Ovary (tissue), 3 donors: Measurements from ENCODE around the gene PRODH2.

Experiments
- CTCF ChIP-seq, 3 donors: fragments of 450-650 bp in 2 of 3; fragments of 200-600 bp in 1 of 3; IDR thresholded peaks; one replicate each; pipeline versions ENCODE4 v1.5.1 to v1.8.0; 2016 to 2022; ENCODE audit warnings: antibody characterized with exemption in 3 of 3, mild to moderate bottlenecking in 1 of 3
- POLR2A ChIP-seq: fragments of 450-650 bp; IDR thresholded peaks from one replicate; pipeline ENCODE4 v1.6.1; 2017; ENCODE audit warnings: antibody characterized with exemption, mild to moderate bottlenecking, moderate library complexity
- donor health status: DM: no; HTN: no; CAD: no.

GRCh38 chr19:35751839-35752745 lies 60.6 kb downstream of the PRODH2 start:
- TF ChIP-seq CTCF (IDR thresholded peaks at IDR 0.05) (no peak), POLR2A (no peak)
